Ovary (tissue), 9 donors: ENCODE measurements around the gene SIGLEC15. TPM values are rescaled to one million over a fixed set of nuclear protein-coding genes. Genes with fewer than 3 reads are reported as not detected.
"Not testable (repeated sequence)": the region's sequence is repeated elsewhere in the genome, so short reads cannot be mapped to it uniquely, and the experiment has no call there.

Experiments used
- DNase-seq, 5 donors: peaks; one replicate each; pipeline ENCODE4 v3.0.0-alpha.2; 2019 to 2020
- H3K27ac ChIP-seq, 2 donors: fragments of 200-600 bp; one replicate each; pipeline versions ENCODE4 v1.5.1 to v1.8.0; 2019 to 2022
- H3K27me3 ChIP-seq: fragments of 200-600 bp; one replicate; pipeline ENCODE4 v1.8.0; 2022
- H3K36me3 ChIP-seq: fragments of 200-600 bp; sonication (generic); one replicate; pipeline ENCODE4 v1.5.1; 2019
- H3K4me1 ChIP-seq: one replicate; pipeline ENCODE4 v1.8.1; 2013; ENCODE audit warnings: mild to moderate bottlenecking, moderate library complexity; ENCODE audit not compliant: insufficient read depth
- H3K4me3 ChIP-seq: fragments of 200-600 bp; sonication (generic); one replicate; pipeline ENCODE4 v1.5.1; 2017
- H3K9me3 ChIP-seq, 2 donors: fragments of 200-600 bp in 1 of 2; sonication (generic) in 1 of 2; one replicate each; pipeline versions ENCODE4 v1.5.1 to v1.8.1; 2013 to 2019; ENCODE audit warnings: mild to moderate bottlenecking in 1 of 2, moderate library complexity in 1 of 2
- CTCF ChIP-seq, 3 donors: fragments of 450-650 bp in 2 of 3; fragments of 200-600 bp in 1 of 3; IDR thresholded peaks; one replicate each; pipeline versions ENCODE4 v1.5.1 to v1.8.0; 2016 to 2022; ENCODE audit warnings: antibody characterized with exemption in 3 of 3, mild to moderate bottlenecking in 1 of 3
- EP300 ChIP-seq: sonication (generic); formaldehyde crosslinking; IDR thresholded peaks from one replicate; pipeline ENCODE4 v1.6.1; 2017; ENCODE audit warnings: antibody characterized with exemption
- POLR2A ChIP-seq: fragments of 450-650 bp; IDR thresholded peaks from one replicate; pipeline ENCODE4 v1.6.1; 2017; ENCODE audit warnings: antibody characterized with exemption, mild to moderate bottlenecking, moderate library complexity
- WGBS, 3 donors: extraction: QIAGEN DNeasy Blood & Tissue Kit in 1 of 3; methylation state at CpG; one replicate each; pipeline versions ENCODE4 v1.1.5 to v1.1.7; 2013 to 2017; 5-methylcytosine and 5-hydroxymethylcytosine counted together
- intact Hi-C, 4 donors: fragments of 100-400 bp; cut with DNase I; formaldehyde crosslinking; loops; one replicate each; pipeline versions ENCODE4 v1.11.0 to v1.15.1; 2022 to 2023
- polyA plus RNA-seq, 2 donors: library from polyadenylated mRNA; stranded (reverse); fragments of 200-250 nt in 1 of 2; fragments of 350-450 nt in 1 of 2; fragmentation: Illumina TruSeq in 1 of 2; extraction: RNeasy Lipid Tissue Mini Kit (QIAGEN cat#74804) in 1 of 2; gene quantifications; one replicate each; pipeline ENCODE4 v1.2.3, GENCODE V29; 2013 to 2014
- total RNA-seq, 7 donors: library from RNA; depleted of rRNA in 2 of 7; stranded (reverse); fragments of >200 nt in 2 of 7; fragmentation: NEBNext Ultra II Directional in 3 of 7; extraction: Animal tissue kit (Norgen Biotek cat#: 25700) in 3 of 7; gene quantifications; one replicate each; pipeline versions ENCODE4 v1.1.0 to v1.2.4, GENCODE V29; 2016 to 2023
- donor health status: DM: no; HTN: no; CAD: no; lungs with moderate emphysema.
- donor health status: DM: no; HTN: no; CAD: no.
- donor health status: Bipolar disorder and iron deficiency.
- donor health status: DM: yes; HTN: yes; CAD: no.
- donor health status: DM: no; HTN: no; CAD: no.
- donor health status: DM: yes; HTN: yes; CAD: no.

SIGLEC15 gene
- total and polyA plus RNA-seq, 9 donors, result 0.05 to 1.4 (median 0.21) TPM; not detected in 3

GRCh38 chr18:45801416-45802004, 24.0 kb upstream of the SIGLEC15 start:
- no peak overlapping the region for H3K4me3 ChIP-seq
- intact Hi-C loops, result no loop called here

GRCh38 chr18:45802814-45803492, 22.5 kb upstream of the SIGLEC15 start:
- peaks cover 0 to 8% of the 10 kb centered on the region in 2 donors for H3K9me3 ChIP-seq
- no peak overlapping the region for H3K27ac ChIP-seq
- WGBS, 3 donors, result 67 to 78% (median 72%) methylated on average over 2 of the region's 2 CpGs
- TF ChIP-seq POLR2A, result no peak
- no peak for TF ChIP-seq CTCF (IDR thresholded peaks at IDR 0.05)
- no peak for TF ChIP-seq EP300
- no peaks in the 10 kb centered on the region for H3K4me1 ChIP-seq
- no peaks in the 10 kb centered on the region for H3K36me3 ChIP-seq
- DNase-seq, result no peak
- no peaks in the 10 kb centered on the region for H3K27me3 ChIP-seq
- intact Hi-C loops, result no loop called here
- no peak overlapping the region for H3K4me3 ChIP-seq

More at GRCh38 chr18:45801416-45802004, 24.0 kb upstream of the SIGLEC15 start:
- no peak for DNase-seq
- Histone ChIP-seq H3K4me1 (no peaks in the 10 kb centered on the region), H3K27me3 (no peaks in the 10 kb centered on the region), H3K36me3 (no peaks in the 10 kb centered on the region), H3K9me3 (peaks cover 0 to 8% of the 10 kb centered on the region in 2 donors), H3K27ac (no peak overlapping the region)
- TF ChIP-seq EP300 (no peak), CTCF (IDR thresholded peaks at IDR 0.05) (no peak), POLR2A (no peak)
- WGBS, 3 donors, result 88 to 100% (median 93%) methylated on average over 1 of the region's 1 CpG

- Histone ChIP-seq H3K4me3 (no peak overlapping the region), H3K27ac (no peak overlapping the region), H3K36me3 (no peaks in the 10 kb centered on the region), H3K4me1 (no peaks in the 10 kb centered on the region), H3K9me3 (peaks cover 0 to 6% of the 10 kb centered on the region in 2 donors), H3K27me3 (no peaks in the 10 kb centered on the region)
- TF ChIP-seq POLR2A, result no peak
- no peak for TF ChIP-seq CTCF (IDR thresholded peaks at IDR 0.05)
- TF ChIP-seq EP300, result no peak
- no peak for DNase-seq
- intact Hi-C loops, result no loop called here
Measured at GRCh38 chr18:45805551-45805950, 19.9 kb upstream of the SIGLEC15 start.

GRCh38 chr18:45806226-45806625, 19.2 kb upstream of the SIGLEC15 start:
- Histone ChIP-seq H3K27ac (no peak overlapping the region), H3K4me3 (no peak overlapping the region), H3K36me3 (no peaks in the 10 kb centered on the region), H3K9me3 (peaks cover 0 to 5% of the 10 kb centered on the region in 2 donors), H3K4me1 (no peaks in the 10 kb centered on the region), H3K27me3 (no peaks in the 10 kb centered on the region)
- WGBS, 3 donors, result 11 to 17% (median 15%) methylated on average over 2 of the region's 2 CpGs
- DNase-seq, result no peak
- intact Hi-C loops, result no loop called here
- TF ChIP-seq EP300 (no peak), CTCF (IDR thresholded peaks at IDR 0.05) (no peak), POLR2A (no peak)

- H3K36me3 ChIP-seq, H3K27ac ChIP-seq, H3K4me3 ChIP-seq, DNase-seq, H3K27me3 ChIP-seq, H3K4me1 ChIP-seq, intact Hi-C loops, H3K9me3 ChIP-seq: not testable (repeated sequence)
- 32 to 42% (median 33%) methylated on average over 2 of the region's 2 CpGs for WGBS, 3 donors
Measured at GRCh38 chr18:45807144-45807543, 18.3 kb upstream of the SIGLEC15 start.

GRCh38 chr18:45814733-45815132, 10.7 kb upstream of the SIGLEC15 start:
- intact Hi-C loops, result not testable (repeated sequence)

More at GRCh38 chr18:45814733-45815132, 10.7 kb upstream of the SIGLEC15 start:
- H3K4me3 ChIP-seq, H3K27me3 ChIP-seq, H3K4me1 ChIP-seq, H3K36me3 ChIP-seq, H3K27ac ChIP-seq, DNase-seq, H3K9me3 ChIP-seq: not testable (repeated sequence)
